Loucy (cell line): ENCODE measurements around the gene COX4I2.
A peak's percentile ranks its signal among the peaks of the same experiment; 100 is the strongest.
"Not testable (repeated sequence)": the region's sequence is repeated elsewhere in the genome, so short reads cannot be mapped to it uniquely, and the experiment has no call there.

Source experiments
- H2AFZ ChIP-seq: fragments of 200-600 bp; sonication (generic); 2 replicates; pipeline ENCODE4 v1.6.0; 2016; ENCODE audit warnings: antibody characterized with exemption, mild to moderate bottlenecking, low read length, moderate library complexity
- H3F3A ChIP-seq: fragments of 200-600 bp; 2 replicates; pipeline ENCODE4 v1.6.0; 2016; ENCODE audit warnings: antibody characterized with exemption, low read depth, mild to moderate bottlenecking
- H3K27me3 ChIP-seq: fragments of 200-600 bp; sonication (generic); 2 replicates; pipeline ENCODE4 v1.6.1; 2014; ENCODE audit warnings: low read length, mild to moderate bottlenecking; ENCODE audit not compliant: insufficient read depth, poor library complexity, severe bottlenecking
- H3K36me3 ChIP-seq: fragments of 200-600 bp; sonication (generic); 2 replicates; pipeline ENCODE4 v1.6.1; 2016; ENCODE audit warnings: low read length; ENCODE audit not compliant: insufficient read depth
- H3K4me1 ChIP-seq: fragments of 200-600 bp; sonication (generic); 2 replicates; pipeline ENCODE4 v1.5.1; 2014; ENCODE audit warnings: low read length, mild to moderate bottlenecking; ENCODE audit not compliant: insufficient read depth, poor library complexity, severe bottlenecking
- H3K4me2 ChIP-seq: fragments of 200-600 bp; sonication (generic); 2 replicates; pipeline ENCODE4 v1.6.0; 2014; ENCODE audit warnings: antibody characterized with exemption, low read length, low read depth, mild to moderate bottlenecking; ENCODE audit not compliant: poor library complexity, severe bottlenecking
- H3K4me3 ChIP-seq: fragments of 200-600 bp; sonication (generic); 2 replicates; pipeline ENCODE4 v1.5.1; 2014; ENCODE audit warnings: low read length, mild to moderate bottlenecking, mixed read lengths; ENCODE audit not compliant: poor library complexity, severe bottlenecking
- H3K79me2 ChIP-seq: fragments of 200-600 bp; sonication (generic); 2 replicates; pipeline ENCODE4 v1.6.1; 2014; ENCODE audit warnings: low read length; ENCODE audit not compliant: insufficient read depth
- H3K9ac ChIP-seq: fragments of 200-600 bp; sonication (generic); 2 replicates; pipeline ENCODE4 v1.6.0; 2014; ENCODE audit warnings: mild to moderate bottlenecking, low read depth, low read length, moderate library complexity; ENCODE audit not compliant: poor library complexity, severe bottlenecking
- H3K9me2 ChIP-seq: fragments of 200-600 bp; sonication (generic); replicated peaks from 2 replicates; pipeline ENCODE4 v1.6.1; 2016; ENCODE audit warnings: low read depth, low read length, mixed read lengths
- H3K9me3 ChIP-seq: fragments of 200-600 bp; sonication (generic); 2 replicates; pipeline ENCODE4 v1.6.1; 2014; ENCODE audit warnings: mild to moderate bottlenecking, antibody characterized with exemption, low read length, low read depth; ENCODE audit not compliant: insufficient read depth
- H4K20me1 ChIP-seq: fragments of 200-600 bp; sonication (generic); 2 replicates; pipeline ENCODE4 v1.6.0; 2014; ENCODE audit warnings: antibody characterized with exemption, low read length, mild to moderate bottlenecking; ENCODE audit not compliant: insufficient read depth, poor library complexity, severe bottlenecking
- EZH2phosphoT487 ChIP-seq: fragments of 200-600 bp; IDR thresholded peaks from 2 replicates; pipeline ENCODE4 v1.6.1; 2018; ENCODE audit warnings: antibody characterized with exemption, mild to moderate bottlenecking, moderate library complexity, borderline replicate concordance
- TF ChIP-seq, protein P1 (sequence below): fragments of 200-600 bp; sonication (generic); conservative IDR thresholded peaks from 2 replicates; pipeline ENCODE4 v1.5.1; 2014; ENCODE audit warnings: mild to moderate bottlenecking, antibody characterized with exemption, low read length

COX4I2 gene

DNA sequence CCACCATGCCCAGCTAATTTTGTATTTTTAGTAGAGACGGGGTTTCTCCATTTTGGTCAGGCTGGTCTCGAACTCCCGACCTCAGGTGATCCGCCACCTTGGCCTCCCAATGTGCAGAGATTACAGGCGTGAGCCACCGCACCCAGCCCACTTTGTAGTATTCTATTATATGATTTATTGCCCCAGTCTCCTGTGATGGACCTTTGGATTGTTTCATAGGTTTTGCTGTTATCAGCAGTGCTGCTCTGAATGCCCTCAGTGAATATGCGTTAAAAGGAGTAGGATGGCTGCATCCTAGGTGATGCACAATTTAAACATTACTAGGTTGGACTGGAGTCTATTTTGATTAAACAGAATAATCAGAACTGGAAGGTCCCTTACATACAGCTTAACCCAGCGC is 22.3 kb upstream of the COX4I2 start:
- Histone ChIP-seq H3K36me3 (no peaks in the 10 kb centered on the region), H2AFZ (no peak overlapping the region), H3K4me2 (no peak overlapping the region), H3F3A (no peaks in the 10 kb centered on the region), H3K9me2 (no peaks in the 10 kb centered on the region), H3K27me3 (no peaks in the 10 kb centered on the region), H3K9me3 (no peaks in the 10 kb centered on the region), H3K4me3 (no peak overlapping the region), H3K4me1 (peaks cover 10% of the 10 kb centered on the region), H4K20me1 (no peaks in the 10 kb centered on the region), H3K79me2 (no peaks in the 10 kb centered on the region), H3K9ac (no peak overlapping the region)
- TF ChIP-seq EZH2phosphoT487: no peak
- TF ChIP-seq, protein P1, sequence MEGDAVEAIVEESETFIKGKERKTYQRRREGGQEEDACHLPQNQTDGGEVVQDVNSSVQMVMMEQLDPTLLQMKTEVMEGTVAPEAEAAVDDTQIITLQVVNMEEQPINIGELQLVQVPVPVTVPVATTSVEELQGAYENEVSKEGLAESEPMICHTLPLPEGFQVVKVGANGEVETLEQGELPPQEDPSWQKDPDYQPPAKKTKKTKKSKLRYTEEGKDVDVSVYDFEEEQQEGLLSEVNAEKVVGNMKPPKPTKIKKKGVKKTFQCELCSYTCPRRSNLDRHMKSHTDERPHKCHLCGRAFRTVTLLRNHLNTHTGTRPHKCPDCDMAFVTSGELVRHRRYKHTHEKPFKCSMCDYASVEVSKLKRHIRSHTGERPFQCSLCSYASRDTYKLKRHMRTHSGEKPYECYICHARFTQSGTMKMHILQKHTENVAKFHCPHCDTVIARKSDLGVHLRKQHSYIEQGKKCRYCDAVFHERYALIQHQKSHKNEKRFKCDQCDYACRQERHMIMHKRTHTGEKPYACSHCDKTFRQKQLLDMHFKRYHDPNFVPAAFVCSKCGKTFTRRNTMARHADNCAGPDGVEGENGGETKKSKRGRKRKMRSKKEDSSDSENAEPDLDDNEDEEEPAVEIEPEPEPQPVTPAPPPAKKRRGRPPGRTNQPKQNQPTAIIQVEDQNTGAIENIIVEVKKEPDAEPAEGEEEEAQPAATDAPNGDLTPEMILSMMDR: no peak

DNA sequence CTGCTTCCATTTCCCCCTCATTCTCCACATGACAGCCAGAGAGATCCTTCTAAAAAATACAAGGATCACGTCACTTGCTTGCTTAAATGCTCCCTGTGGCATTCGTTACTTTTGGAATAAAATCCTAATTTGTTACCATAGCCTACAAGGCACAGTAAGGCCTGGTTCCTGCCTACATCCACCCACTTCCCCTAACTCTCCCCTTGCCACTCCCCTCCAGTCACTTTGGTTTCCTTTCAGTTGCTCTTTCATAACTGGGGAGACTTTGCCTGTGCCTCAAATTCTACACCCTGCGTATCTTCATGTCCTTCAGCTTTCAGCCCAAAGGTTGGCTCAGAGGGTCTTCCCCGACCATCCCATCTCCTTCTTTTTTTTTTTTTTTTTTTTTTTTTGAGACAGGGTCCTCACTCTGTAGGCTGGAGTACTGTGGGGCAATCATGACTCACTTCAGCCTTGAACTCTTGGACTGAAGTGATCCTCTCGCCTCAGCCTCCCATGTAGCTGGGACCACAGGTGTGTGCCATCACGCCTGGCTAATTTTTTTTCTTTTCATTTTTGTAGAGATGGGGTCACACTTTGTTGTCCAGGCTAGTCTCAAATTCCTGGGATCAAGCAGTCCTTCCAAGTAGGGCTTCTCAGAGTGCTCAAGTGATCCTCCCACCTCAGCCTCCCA is 20.1 kb upstream of the COX4I2 start:
- Histone ChIP-seq H4K20me1 (no peaks in the 10 kb centered on the region), H3K9me2 (no peaks in the 10 kb centered on the region), H3K9ac (peak overlapping the region; percentile 33), H3K27me3 (no peaks in the 10 kb centered on the region), H3K79me2 (no peaks in the 10 kb centered on the region), H2AFZ (peak overlapping the region; percentile 77), H3K4me1 (peaks cover 10% of the 10 kb centered on the region), H3K4me2 (peak overlapping the region; percentile 31), H3K4me3 (no peak overlapping the region), H3K36me3 (no peaks in the 10 kb centered on the region), H3K9me3 (no peaks in the 10 kb centered on the region), H3F3A (no peaks in the 10 kb centered on the region)
- TF ChIP-seq, protein P1: no peak

DNA sequence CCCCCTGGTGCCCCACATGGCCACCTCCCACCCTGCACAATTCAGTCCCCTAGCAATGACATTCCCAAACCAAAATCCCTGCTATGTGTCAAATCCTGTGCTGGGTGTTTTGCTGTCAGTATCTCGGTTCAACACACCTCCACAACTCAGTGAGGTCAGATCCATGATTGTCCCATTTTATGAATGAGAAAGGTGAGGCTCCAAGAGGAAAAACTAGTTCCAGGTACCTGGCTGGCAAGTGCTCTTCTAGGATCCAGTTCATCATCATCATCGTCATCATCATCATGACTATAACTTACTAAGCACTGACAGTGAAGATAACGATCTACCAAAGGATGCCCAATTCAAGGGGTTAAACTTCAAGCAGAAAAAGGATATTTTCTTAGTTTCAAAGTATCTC is 17.5 kb upstream of the COX4I2 start:
- Histone ChIP-seq H2AFZ (no peak overlapping the region), H3K36me3 (no peaks in the 10 kb centered on the region), H3K9me2 (no peaks in the 10 kb centered on the region), H4K20me1 (no peaks in the 10 kb centered on the region), H3K4me3 (no peak overlapping the region), H3K4me2 (no peak overlapping the region), H3K4me1 (peaks cover 10% of the 10 kb centered on the region), H3K79me2 (no peaks in the 10 kb centered on the region), H3K27me3 (no peaks in the 10 kb centered on the region), H3F3A (no peaks in the 10 kb centered on the region), H3K9me3 (no peaks in the 10 kb centered on the region), H3K9ac (no peak overlapping the region)
- TF ChIP-seq, protein P1: no peak
- no peak for TF ChIP-seq EZH2phosphoT487

DNA sequence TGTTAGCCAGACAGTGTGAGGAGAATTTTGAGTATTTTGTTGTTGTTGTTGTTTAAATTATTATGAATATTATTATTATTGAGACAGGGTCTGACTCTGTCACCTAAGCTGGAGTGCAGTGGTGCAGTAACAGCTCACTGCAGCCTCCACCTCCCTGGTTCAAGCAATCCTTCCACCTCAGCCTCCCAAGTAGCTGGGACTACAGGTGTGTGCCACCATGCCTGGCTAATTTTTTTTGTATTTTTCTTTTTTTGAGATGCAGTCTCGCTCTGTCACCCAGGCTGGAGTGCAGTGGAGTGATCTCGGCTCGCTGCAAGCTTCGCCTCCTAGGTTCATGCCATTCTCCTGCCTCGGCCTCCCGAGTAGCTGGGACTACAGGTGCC is 14.6 kb upstream of the COX4I2 start:
- not testable (repeated sequence) for H4K20me1 ChIP-seq, H3K9me3 ChIP-seq, H3K4me2 ChIP-seq, H2AFZ ChIP-seq, H3K9me2 ChIP-seq, H3K9ac ChIP-seq, H3K4me1 ChIP-seq, H3K4me3 ChIP-seq, H3K36me3 ChIP-seq, H3K79me2 ChIP-seq, H3K27me3 ChIP-seq, H3F3A ChIP-seq

DNA sequence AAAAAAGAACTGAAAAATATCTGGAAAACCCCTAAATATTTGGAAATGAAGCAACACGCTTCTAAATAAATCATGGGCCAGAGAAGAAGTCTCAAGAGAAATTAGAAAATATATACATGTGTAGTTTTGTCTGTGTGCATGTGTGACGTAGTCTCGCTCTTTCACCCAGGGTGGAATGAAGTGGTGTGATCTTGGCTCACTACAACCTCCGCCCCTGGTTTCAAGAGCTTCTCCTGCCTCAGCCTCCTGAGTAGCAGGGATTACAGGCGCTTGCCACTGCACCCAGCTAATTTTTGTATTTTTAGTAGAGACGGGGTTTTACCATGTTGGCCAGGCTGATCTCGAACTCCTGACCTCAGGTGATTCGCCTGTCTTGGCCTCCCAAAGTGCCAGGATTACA is 11.2 kb upstream of the COX4I2 start:
- H3K36me3 ChIP-seq, H3K27me3 ChIP-seq, H2AFZ ChIP-seq, H3K4me3 ChIP-seq, H3F3A ChIP-seq, H3K9ac ChIP-seq, H4K20me1 ChIP-seq, H3K79me2 ChIP-seq, H3K4me1 ChIP-seq, H3K4me2 ChIP-seq, H3K9me2 ChIP-seq, H3K9me3 ChIP-seq: not testable (repeated sequence)
